B cell (primary cell): Measurements from ENCODE around the gene SLC5A10. TPM values are rescaled to one million over a fixed set of nuclear protein-coding genes. Genes with fewer than 3 reads are reported as not detected.

ENCODE experiments used
- ATAC-seq: fragments of 200-7000 bp; cut with Tn5 transposase; one replicate; pipeline ENCODE4 v1.10.0; 2021; ENCODE audit warnings: low read depth, mild to moderate bottlenecking, moderate number of reproducible peaks, moderate library complexity
- CTCF ChIA-PET: fragments of 350-600 bp; sonication (Branson Sonifier 250); formaldehyde crosslinking; loops from one replicate; lab custom pipeline; 2021; ENCODE audit warnings: antibody characterized with exemption, inconsistent platforms; lab: Charles Lee
- POLR2A ChIA-PET: fragments of 350-600 bp; sonication (Branson Sonifier 250); formaldehyde crosslinking; loops from one replicate; lab custom pipeline; 2021; ENCODE audit warnings: antibody characterized with exemption; lab: Charles Lee
- DNase-seq: peaks from one replicate; pipeline ENCODE4 v3.0.0; 2013
- H2AFZ ChIP-seq: 2 replicates; pipeline ENCODE4 v1.6.1; 2012; ENCODE audit warnings: mild to moderate bottlenecking, low read depth, low read length; ENCODE audit not compliant: insufficient read depth, poor library complexity, severe bottlenecking
- H3K27ac ChIP-seq, 2 donors: 1 replicate in 1 of 2; 2 replicates in 1 of 2; pipeline ENCODE4 v1.5.1; 2012 to 2013; ENCODE audit warnings: low read length in 2 of 2, mild to moderate bottlenecking in 2 of 2, moderate library complexity in 1 of 2
- H3K27me3 ChIP-seq, 4 experiments: fragments of 200-600 bp in 1 of 4; sonication (generic) in 1 of 4; replicated peaks in 1 of 4; 1 replicate in 2 of 4; 2 replicates in 2 of 4; pipeline versions ENCODE4 v1.6.1 to v1.7.0; 2013 to 2016; ENCODE audit warnings: low read length in 3 of 4, mild to moderate bottlenecking in 2 of 4, mixed read lengths in 1 of 4, moderate library complexity in 1 of 4; ENCODE audit not compliant: insufficient read depth in 4 of 4, control insufficient read depth in 3 of 4; ENCODE audit errors: control extremely low read depth in 1 of 4
- H3K36me3 ChIP-seq, 2 experiments: replicated peaks in 1 of 2; 1 replicate in 1 of 2; 2 replicates in 1 of 2; pipeline versions ENCODE4 v1.6.1 to v1.7.1; 2013; ENCODE audit warnings: low read length in 1 of 2; ENCODE audit not compliant: insufficient read depth in 2 of 2, control insufficient read depth in 1 of 2; ENCODE audit errors: control extremely low read depth in 1 of 2, extremely low read depth in 1 of 2
- H3K4me1 ChIP-seq, 2 donors: fragments of 200-600 bp in 1 of 2; sonication (generic) in 1 of 2; 1 replicate in 1 of 2; 2 replicates in 1 of 2; pipeline versions ENCODE4 v1.5.1 to v1.6.1; 2013 to 2017; ENCODE audit warnings: low read length in 2 of 2; ENCODE audit not compliant: control insufficient read depth in 2 of 2, insufficient read depth in 2 of 2
- H3K4me2 ChIP-seq: replicated peaks from 2 replicates; pipeline ENCODE3; 2012; ENCODE audit warnings: mild to moderate bottlenecking, low read depth, low read length; ENCODE audit not compliant: poor library complexity, severe bottlenecking
- H3K4me3 ChIP-seq, 5 experiments: fragments of 200-600 bp in 1 of 5; sonication (generic) in 1 of 5; 1 replicate in 3 of 5; 2 replicates in 2 of 5; pipeline versions ENCODE4 v1.5.1 to v1.7.0; 2011 to 2016; ENCODE audit warnings: low read length in 4 of 5, mild to moderate bottlenecking in 4 of 5, low read depth in 2 of 5, control low read depth in 1 of 5, moderate library complexity in 1 of 5; ENCODE audit not compliant: insufficient read depth in 1 of 5; ENCODE audit errors: control extremely low read depth in 1 of 5, extremely low read depth in 1 of 5
- H3K79me2 ChIP-seq: fragments of 200-600 bp; sonication (generic); one replicate; pipeline ENCODE4 v1.6.0; 2016; ENCODE audit warnings: low read length; ENCODE audit not compliant: control insufficient read depth, insufficient read depth
- H3K9ac ChIP-seq: fragments of 200-600 bp; sonication (generic); 2 replicates; pipeline ENCODE4 v1.6.1; 2017; ENCODE audit warnings: mild to moderate bottlenecking, low read length, moderate library complexity
- H3K9me3 ChIP-seq, 3 donors: one replicate each; pipeline versions ENCODE4 v1.6.1 to v1.7.1; 2013; ENCODE audit warnings: low read length in 2 of 3; ENCODE audit not compliant: control insufficient read depth in 2 of 3, insufficient read depth in 1 of 3; ENCODE audit errors: control extremely low read depth in 1 of 3
- H4K20me1 ChIP-seq: 2 replicates; pipeline ENCODE4 v1.6.0; 2012; ENCODE audit warnings: mild to moderate bottlenecking, low read length; ENCODE audit not compliant: insufficient read depth, control insufficient read depth, poor library complexity, severe bottlenecking
- H3K27ac Mint-ChIP-seq: one replicate; pipeline ENCODE4 v1.8.0; 2021; ENCODE audit warnings: mixed read lengths
- H3K27me3 Mint-ChIP-seq: one replicate; pipeline ENCODE4 v1.8.0; 2021; ENCODE audit warnings: mixed read lengths
- H3K4me1 Mint-ChIP-seq: one replicate; pipeline ENCODE4 v1.8.0; 2021; ENCODE audit warnings: mixed read lengths
- H3K4me3 Mint-ChIP-seq: one replicate; pipeline ENCODE4 v1.8.0; 2021; ENCODE audit warnings: mixed read lengths
- H3K9me3 Mint-ChIP-seq: one replicate; pipeline ENCODE4 v1.8.0; 2022; ENCODE audit warnings: mixed read lengths; ENCODE audit not compliant: insufficient read depth
- EZH2 ChIP-seq: IDR thresholded peaks from 2 replicates; pipeline ENCODE4 v1.6.1; 2012; ENCODE audit warnings: borderline replicate concordance, low read depth, mild to moderate bottlenecking, moderate library complexity, low read length; ENCODE audit not compliant: insufficient read depth, poor library complexity, severe bottlenecking
- WGBS: methylation state at CpG from one replicate; pipeline ENCODE4 v1.1.5; 2013; ENCODE audit warnings: missing lambda C conversion rate; ENCODE audit not compliant: insufficient coverage; 5-methylcytosine and 5-hydroxymethylcytosine counted together
- intact Hi-C: fragments of 100-400 bp; cut with micrococcal nuclease; formaldehyde crosslinking; loops from one replicate; pipeline ENCODE4 v1.10.0; 2022
- polyA plus RNA-seq: library from polyadenylated mRNA; depleted of rRNA; stranded (reverse); fragments of >200 nt; gene quantifications from 2 replicates; pipeline ENCODE4 v1.2.3, GENCODE V29; 2012
- total RNA-seq, 2 donors: library from RNA; stranded (reverse); fragments of 120-200 nt in 1 of 2; gene quantifications; 1 replicate in 1 of 2; 2 replicates in 1 of 2; pipeline versions ENCODE4 v1.2.3 to v1.2.4, GENCODE V29; 2013 to 2022
- TF ChIP-seq, protein P1 (sequence below): fragments of 200-600 bp; IDR thresholded peaks from one replicate; pipeline ENCODE4 v1.8.0; 2022; ENCODE audit warnings: antibody characterized with exemption, mild to moderate bottlenecking

Gene SLC5A10
- total and polyA plus RNA-seq, 2 donors (not counting 1 experiment from before 2014, with no cell fraction given) = not detected

DNA sequence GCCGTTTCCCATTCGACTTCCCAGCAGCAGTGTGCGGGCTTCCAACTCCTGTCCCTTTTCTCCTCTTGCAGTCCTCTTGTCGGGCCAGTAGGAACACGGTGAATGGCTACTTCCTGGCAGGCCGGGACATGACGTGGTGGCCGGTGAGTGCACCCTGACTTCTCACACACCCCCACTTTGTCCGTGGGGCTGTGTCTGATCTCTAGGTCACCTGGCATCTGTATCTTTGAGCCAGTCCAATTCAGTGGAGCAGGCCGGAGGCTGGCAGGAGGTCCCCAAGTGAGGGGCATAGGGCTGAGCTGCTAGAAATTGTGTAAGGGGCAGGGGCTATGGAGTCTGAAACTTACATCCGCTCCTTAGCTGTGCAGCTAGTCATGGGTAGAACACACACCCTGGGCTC, 6.6 kb downstream of the SLC5A10 start:
- Histone ChIP-seq H3K27ac (no peak overlapping the region), H3K27me3 (no peaks in the 10 kb centered on the region), H3K4me1 (peaks cover 0 to 17% of the 10 kb centered on the region in 2 donors), H3K9me3 (peaks cover 0 to 5% (median 0%) of the 10 kb centered on the region in 3 donors), H3K36me3 (no peaks in the 10 kb centered on the region), H4K20me1 (no peaks in the 10 kb centered on the region), H2AFZ (no peak overlapping the region), H3K4me3 (no peak overlapping the region), H3K4me2 (no peak overlapping the region), H3K9ac (no peak overlapping the region), H3K79me2 (no peaks in the 10 kb centered on the region)
- intact Hi-C loops = no loop called here
- no peak overlapping the region for H3K4me3 Mint-ChIP-seq
- DNase-seq (no peak), ATAC-seq (no peak)
- TF ChIP-seq, protein P1, sequence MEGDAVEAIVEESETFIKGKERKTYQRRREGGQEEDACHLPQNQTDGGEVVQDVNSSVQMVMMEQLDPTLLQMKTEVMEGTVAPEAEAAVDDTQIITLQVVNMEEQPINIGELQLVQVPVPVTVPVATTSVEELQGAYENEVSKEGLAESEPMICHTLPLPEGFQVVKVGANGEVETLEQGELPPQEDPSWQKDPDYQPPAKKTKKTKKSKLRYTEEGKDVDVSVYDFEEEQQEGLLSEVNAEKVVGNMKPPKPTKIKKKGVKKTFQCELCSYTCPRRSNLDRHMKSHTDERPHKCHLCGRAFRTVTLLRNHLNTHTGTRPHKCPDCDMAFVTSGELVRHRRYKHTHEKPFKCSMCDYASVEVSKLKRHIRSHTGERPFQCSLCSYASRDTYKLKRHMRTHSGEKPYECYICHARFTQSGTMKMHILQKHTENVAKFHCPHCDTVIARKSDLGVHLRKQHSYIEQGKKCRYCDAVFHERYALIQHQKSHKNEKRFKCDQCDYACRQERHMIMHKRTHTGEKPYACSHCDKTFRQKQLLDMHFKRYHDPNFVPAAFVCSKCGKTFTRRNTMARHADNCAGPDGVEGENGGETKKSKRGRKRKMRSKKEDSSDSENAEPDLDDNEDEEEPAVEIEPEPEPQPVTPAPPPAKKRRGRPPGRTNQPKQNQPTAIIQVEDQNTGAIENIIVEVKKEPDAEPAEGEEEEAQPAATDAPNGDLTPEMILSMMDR = no peak
- TF ChIP-seq EZH2 = no peak
- ChIA-PET POLR2A (no interaction called here), CTCF (interaction anchor here (0.8 to 1.3 kb wide), 2 partner anchors 56 to 100 kb away, joined by 3 read pairs; no protein-coding TSS in a partner anchor)
- H3K27ac Mint-ChIP-seq = no peak overlapping the region
- H3K27me3 Mint-ChIP-seq = no peaks in the 10 kb centered on the region
- peaks cover 6% of the 10 kb centered on the region for H3K4me1 Mint-ChIP-seq
- H3K9me3 Mint-ChIP-seq = no peaks in the 10 kb centered on the region
- WGBS = 97% methylated on average over 9 of the region's 11 CpGs

GRCh38 chr17:18959071-18959844, 7.3 kb downstream of the SLC5A10 start:
- Histone ChIP-seq H3K4me1 (peaks cover 0 to 17% of the 10 kb centered on the region in 2 donors), H3K9me3 (peaks cover 0 to 5% (median 0%) of the 10 kb centered on the region in 3 donors), H4K20me1 (no peaks in the 10 kb centered on the region), H2AFZ (no peak overlapping the region), H3K27ac (no peak overlapping the region), H3K36me3 (no peaks in the 10 kb centered on the region), H3K4me2 (no peak overlapping the region), H3K4me3 (no peak overlapping the region), H3K27me3 (no peaks in the 10 kb centered on the region), H3K9ac (no peak overlapping the region), H3K79me2 (no peaks in the 10 kb centered on the region)
- H3K27ac Mint-ChIP-seq = no peak overlapping the region
- POLR2A ChIA-PET = no interaction called here
- H3K27me3 Mint-ChIP-seq = no peaks in the 10 kb centered on the region
- intact Hi-C loops = no loop called here
- H3K4me3 Mint-ChIP-seq = no peak overlapping the region
- ATAC-seq (no peak), DNase-seq (no peak)
- 92% methylated on average over 21 of the region's 22 CpGs for whole genome bisulfite sequencing
- peaks cover 6% of the 10 kb centered on the region for H3K4me1 Mint-ChIP-seq
- no peaks in the 10 kb centered on the region for H3K9me3 Mint-ChIP-seq
- TF ChIP-seq EZH2 = no peak
- TF ChIP-seq, protein P1 = no peak
- CTCF ChIA-PET = interaction anchor here (1.3 kb wide), 1 partner anchor 100 kb away, joined by 3 read pairs; no protein-coding TSS in a partner anchor
